HG03039 (cell line): ENCODE data around the gene TTLL13.
"Not testable (repeated sequence)": the region's sequence is repeated elsewhere in the genome, so short reads cannot be mapped to it uniquely, and the experiment has no call there.

Experiments
- ATAC-seq: cut with Tn5 transposase; IDR thresholded peaks from one replicate; pipeline ENCODE4 v1.9.1; 2021; ENCODE audit warnings: mild to moderate bottlenecking, moderate library complexity; ENCODE audit not compliant: unreplicated experiment

TTLL13 gene

DNA sequence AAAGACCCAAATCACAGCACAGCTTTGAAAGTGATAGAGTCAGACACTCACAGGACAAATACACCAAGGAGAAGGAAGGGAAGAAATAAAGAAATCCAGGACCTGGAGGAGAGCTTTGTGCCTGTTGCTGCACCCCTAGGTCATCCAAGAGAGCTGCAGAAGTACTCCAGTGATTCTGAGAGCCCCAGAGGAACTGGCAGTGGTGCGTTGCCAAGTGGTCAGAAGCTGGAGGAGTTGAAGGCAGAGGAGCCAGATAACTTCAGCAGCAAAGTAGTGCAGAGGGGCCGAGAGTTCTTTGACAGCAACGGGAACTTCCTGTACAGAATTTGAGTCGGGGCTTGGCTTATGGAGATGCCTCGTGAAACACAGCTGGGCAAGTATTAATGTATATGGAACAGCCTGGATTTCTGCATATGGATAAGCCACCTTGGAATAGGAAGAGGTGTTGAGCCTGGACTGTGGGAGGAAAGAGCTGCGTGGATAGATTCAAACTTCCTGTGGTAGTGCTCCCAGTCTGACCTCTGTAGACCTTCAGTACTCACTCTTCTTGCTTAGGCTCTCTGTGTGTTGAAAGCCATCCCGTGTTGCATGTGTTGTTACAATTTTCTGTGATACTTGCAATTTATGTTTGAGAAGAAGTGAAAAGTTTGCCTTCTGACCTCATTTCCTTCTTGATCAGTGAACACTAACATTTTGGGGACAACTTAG lies 22.3 kb downstream of the TTLL13 start:
- ATAC-seq, result no peak

DNA sequence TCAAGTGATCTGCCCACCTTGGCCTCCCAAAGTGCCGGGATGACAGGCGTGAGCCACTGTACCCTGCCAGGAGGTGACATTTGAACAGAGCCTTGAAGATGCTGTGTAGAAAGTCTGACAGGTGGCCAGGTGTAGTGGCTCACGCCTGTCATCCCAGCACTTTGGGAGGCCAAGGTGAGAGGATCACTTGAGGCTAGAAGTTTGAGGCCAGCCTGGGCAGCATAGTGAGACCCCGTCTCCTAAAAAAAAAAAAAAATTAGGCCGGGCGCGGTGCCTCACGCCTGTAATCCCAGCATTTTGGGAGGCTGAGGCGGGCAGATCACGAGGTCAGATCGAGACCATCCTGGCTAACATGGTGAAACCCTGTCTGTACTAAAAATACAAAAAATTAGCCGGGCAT lies 29.1 kb downstream of the TTLL13 start:
- ATAC-seq, result not testable (repeated sequence)

DNA sequence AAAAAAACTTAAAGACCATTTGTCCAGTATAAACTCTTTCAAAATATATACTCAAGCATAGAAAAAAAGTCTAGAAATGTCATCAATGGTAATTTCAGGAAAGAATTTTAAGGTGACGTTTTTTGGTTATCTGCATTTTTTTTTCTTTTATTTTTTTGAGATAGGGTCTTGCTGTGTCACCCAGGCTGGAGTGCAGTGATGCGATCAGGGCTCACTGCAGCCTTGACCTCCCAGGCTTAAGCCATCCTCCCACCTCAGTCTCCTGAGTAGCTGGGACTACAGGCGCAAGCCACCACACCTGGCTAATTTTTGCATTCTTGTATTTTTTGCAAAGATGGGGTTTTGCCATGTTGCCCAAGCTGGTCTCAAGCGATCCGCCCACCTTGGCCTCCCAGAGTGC lies 31.4 kb downstream of the TTLL13 start:
- ATAC-seq, result not testable (repeated sequence)

DNA sequence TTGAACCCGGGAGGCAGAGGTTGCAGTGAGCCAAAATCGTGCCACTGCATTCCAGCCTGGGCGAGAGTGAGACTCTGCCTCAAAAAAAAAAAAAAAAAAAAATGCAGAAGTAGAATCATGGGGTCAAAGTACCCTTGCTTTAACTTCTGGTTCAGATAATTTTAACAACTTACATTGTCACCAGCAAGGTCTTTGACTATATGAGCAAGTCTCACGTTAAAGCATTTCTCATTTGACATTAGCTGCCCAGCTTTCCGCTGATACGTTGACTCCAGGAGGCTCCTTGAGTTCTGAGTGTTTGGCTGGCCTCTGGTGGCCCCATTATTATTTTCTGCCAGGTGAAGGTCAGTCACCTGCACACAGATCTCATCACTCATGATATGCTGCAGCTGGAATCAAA lies 32.3 kb downstream of the TTLL13 start:
- ATAC-seq, result not testable (repeated sequence)

DNA sequence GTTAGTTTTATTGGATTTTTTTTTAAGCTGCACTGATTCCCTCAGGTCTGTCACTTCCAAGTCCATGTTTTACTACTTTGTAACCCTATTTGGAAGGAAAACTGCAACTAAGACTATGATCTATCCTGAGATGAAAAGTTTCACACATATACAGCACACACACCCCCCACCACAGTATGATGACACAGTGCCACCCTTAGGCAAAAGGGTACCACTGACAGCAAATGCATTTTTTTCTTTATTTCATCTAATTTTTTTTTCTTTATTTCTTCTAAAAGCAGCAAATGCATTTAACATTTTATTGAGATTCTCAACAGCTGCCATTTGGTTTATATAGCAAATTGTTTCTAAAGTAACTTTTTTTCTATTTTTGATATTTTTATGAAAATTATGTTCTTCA lies 37.3 kb downstream of the TTLL13 start:
- no peak for ATAC-seq

DNA sequence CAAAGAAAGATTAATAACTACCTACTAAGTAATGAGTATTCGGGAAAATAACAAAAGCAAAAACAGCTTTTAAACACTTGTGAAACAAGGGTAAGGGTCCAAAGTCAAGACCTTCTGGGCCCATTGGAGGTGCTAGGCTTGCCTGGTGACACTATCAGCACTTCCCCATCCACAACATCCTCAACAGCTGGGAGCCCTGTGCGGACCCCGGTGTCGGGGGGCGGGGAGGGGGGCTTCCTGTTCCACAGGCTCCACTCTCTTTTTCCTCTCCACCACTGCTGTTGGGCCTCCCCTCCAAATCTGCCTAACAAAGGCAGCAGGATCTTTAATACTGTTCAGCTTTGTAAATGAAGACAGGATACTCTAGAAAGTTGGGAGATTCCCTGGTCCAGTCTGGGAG lies 37.7 kb downstream of the TTLL13 start:
- ATAC-seq, result no peak

DNA sequence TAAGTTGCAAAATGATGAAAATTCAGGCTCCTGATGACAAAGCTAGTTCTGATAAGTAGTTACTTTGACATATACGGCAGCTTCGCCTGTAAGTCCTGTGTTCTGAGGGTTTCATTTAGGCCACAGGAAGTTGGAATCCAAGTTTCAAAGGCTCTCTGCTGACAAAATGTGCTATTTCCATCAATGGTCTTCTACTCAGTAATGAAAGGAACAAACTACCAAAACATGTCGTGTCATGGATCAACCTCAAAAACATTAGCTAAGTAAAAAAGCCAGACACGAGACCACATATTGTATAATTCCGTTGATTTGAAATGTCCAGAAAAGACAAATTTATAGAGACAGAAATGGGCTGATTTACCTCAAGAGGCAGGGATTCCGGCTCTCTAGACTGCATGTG lies 38.6 kb downstream of the TTLL13 start:
- ATAC-seq, result no peak

DNA sequence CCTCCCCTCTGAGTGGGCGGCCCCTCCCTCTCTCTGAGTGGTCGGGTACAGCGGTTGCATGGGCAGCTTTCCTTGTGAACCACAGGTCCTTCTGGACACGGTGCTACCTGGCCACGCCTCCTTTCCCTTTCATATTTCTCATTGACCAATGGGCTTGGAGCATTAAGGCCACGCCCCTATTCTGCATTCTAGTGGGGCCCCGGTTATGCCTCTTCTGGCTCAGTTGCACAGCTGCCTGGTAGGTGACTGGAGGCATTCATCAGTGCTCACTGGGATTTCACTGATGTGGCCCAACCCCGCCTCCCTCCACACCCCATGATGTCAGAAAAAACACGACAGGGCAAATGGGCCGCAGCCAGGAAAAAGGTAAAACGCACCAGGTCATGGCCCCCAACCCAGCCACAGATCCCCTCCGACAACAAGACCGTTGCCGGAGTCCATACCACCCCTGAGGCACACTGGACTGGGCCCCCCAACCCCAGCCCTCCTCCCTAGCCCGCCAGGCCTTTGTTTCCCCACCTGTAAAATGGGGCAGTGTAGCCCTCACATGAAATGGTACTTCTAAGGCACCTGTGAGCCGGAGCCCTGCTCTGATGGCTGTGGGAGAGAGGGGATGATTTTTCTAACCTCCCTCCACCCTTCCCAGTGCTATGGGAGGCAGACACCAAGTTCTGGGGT lies 42.5 kb downstream of the TTLL13 start:
- ATAC-seq, result no peak

DNA sequence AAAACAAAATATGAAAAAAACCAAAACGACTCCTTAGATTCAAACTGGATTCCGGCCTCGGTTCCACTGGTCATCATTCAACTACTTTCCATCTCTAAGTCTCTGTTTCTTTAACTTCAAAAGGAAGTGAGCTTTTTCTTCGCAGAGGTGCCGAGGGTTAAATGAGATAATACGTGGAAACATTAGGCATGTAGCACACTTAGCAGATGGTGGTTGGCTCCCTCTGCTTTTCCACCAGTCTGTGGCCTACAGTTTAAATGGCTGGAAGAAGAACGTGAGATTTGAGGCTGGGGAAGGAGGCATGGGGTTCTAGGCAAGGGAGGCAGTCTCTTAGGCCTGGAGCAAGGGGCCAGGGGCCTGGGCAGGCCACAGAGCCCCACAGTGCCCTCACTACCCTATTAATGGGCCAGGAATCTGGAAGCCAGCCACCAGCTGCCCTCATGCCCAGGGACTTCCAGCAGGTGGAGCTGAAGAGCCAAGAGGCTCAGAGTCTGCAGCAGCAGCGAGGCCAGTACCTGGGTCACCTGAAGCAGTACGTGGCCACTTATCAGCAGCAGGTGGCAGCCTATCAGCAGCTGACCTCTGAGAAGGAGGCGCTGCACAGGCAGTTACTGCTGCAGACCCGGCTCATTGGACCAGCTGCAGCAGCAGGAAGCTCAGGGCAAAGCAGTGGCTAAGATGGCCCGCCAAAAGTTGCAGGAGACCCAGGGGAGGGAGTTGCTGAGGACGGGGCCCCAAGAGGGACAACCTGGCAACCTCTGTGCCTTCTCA lies 43.9 kb downstream of the TTLL13 start:
- ATAC-seq, result not testable (repeated sequence)

DNA sequence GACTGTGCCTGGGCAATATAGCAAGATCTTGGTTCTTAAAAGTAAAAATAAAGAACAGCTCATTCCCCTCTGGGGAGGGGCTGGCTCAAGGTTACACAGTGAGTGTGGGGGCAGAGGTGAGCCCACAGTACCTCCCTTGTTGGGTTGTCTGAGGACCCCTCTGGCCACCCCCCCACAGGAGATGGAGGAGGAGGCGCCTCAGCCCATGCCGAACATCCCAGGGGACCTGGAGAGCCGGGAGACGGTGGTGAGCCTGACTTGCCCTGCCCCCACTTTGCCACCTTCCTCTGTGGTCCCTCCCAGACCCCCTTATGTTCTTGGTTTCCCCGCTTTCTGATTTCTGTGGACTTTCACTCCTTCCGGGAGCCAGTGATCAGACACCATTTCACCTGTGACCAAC lies 44.8 kb downstream of the TTLL13 start:
- no peak for ATAC-seq

DNA sequence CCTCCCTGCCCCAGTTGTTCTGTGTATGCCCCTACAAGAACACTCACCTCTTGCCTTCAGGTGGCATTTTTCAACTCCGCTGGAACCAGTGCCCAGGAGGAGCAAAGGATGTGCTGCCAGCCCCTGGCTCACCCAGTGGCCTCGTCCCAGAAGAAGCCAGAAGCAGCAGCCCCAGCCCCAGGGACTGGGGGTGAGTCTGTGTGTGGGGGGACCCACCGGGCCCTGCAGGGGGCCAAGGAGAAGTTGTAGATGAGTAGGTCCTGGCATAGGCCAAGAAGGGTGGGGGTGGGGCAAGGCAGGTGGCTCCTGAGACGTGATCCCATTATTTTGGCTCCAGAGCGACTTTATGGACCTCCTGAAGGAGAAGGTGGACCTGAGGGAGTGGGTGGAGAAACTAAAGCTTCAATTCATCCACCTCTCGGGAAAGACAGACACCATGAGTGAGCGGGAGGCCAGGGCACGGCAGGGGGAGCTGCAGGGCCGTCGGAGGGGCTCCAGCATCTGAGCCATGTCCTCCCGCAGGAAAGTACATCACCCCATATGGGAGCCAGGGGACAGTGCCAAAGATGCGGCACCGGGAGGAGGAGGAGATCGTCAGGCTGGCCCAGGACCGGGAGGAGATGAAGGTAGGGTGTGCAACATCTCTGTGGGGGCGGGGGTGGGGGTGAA lies 45.4 kb downstream of the TTLL13 start:
- ATAC-seq, result no peak

DNA sequence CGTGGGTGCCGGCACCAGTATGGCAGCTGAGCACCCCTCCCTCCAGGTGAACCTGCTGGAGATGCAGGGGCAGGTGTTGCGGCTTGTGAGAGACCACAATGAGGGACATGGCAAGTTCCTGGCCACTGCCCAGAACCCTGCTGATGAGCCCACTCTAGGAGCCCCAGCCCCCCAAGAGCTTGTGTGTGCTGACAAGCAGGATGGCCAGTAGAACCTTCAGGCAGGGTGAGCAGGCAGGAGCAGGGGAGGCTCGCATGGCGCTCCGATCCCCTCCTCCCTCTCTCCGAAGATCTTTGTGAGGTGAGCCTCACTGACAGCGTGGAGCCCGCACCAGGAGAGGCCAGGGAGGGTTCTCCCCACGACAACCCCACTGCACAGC lies 45.9 kb downstream of the TTLL13 start:
- ATAC-seq, result no peak

DNA sequence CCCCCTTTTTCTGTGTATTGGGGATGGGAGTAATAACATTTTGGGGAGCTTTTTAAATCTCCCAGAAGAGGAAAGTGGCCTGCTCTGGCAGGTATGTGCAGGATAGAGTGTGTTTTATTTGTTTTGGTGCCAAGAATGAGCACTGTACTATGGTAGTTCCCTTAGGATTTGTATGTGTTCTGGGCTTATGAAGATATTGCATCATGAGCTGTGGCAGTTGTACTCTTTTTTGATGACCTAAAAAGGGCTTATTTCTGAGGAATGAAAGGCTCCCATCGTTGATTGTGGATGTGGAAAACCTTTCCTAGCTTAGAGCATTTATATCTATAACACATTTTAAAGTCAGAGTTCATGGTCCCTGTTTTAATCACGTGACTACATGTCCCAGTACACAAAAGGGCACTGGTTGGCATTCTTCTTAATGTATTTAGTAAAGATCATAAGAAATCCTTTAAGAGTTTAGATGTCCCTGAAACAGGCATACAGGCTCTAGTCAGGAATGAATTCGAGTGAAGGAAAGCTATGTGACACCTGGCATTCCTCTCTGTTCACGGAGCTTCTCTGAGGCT lies 47.0 kb downstream of the TTLL13 start:
- not testable (repeated sequence) for ATAC-seq

DNA sequence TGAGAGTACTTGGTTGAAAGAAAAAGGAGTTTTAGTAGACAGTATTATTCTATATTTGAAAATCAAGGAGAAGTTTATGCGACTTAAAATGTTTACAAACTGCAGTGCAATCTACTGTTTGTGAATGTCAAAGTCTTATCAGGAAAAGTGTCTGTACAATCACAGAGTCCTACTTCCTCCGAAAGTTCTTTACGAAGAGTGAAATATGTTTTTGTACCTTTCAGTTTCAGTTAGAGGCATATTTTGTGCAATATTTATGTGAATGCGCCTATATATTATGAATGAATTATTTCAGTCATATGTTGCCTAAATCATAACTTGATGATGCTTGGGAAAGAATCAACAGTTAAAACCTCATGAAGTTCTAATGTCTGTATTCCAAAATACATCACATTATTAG lies 47.7 kb downstream of the TTLL13 start:
- no peak for ATAC-seq

DNA sequence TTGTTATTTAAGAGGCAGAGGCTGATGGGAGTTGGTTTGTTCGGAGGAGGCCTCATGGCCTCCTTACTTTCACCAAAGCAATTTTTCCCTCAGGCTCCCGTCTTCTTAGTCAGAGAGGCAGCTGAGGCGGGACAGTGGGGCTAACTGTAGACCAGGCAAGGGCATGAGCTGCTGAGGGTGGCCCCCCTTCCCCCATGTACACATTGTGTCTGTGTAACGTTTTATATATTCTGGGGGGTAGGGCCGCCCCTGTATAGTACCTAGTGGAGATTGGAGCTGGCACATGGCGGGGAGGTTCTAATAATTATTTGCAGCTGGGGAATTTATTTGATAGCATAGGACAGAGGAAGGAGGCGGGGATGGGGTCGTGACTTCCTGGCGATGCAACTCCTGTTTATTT lies 51.2 kb downstream of the TTLL13 start:
- ATAC-seq, result no peak

DNA sequence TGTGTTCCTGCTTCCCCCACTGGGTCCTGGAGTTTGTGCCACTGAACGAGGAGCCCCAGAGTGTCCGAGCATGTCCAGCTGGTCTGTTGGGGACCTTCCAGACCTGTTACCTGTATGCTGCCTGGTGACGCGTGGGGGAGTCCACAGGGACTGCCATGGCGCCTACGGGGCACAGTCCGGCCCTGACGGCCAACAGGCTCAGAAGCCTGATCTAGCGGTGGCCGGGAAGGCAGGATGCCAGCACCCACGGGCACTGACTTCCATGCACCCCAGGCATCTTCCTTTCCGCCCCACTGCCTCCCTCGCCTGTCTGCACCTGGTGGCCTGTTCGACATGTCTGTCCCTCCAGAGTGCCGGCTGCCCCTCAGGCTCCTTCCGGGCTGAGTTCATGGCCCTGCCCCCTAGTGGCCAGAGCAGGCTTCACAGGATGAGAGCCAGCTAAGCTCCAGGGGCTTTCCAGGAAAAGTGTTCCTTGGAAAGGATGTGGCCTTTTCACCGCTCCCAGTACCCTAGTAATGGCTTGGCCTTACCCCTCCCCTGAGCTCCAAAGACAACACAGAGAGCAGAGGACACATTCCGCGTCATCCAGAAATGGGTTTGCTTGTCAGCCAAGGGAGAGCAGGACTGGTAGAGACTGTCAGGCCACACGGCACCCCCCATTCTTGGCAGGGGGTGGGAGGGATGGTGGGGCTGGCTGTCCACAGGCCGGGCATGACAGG lies 51.8 kb downstream of the TTLL13 start:
- no peak for ATAC-seq

DNA sequence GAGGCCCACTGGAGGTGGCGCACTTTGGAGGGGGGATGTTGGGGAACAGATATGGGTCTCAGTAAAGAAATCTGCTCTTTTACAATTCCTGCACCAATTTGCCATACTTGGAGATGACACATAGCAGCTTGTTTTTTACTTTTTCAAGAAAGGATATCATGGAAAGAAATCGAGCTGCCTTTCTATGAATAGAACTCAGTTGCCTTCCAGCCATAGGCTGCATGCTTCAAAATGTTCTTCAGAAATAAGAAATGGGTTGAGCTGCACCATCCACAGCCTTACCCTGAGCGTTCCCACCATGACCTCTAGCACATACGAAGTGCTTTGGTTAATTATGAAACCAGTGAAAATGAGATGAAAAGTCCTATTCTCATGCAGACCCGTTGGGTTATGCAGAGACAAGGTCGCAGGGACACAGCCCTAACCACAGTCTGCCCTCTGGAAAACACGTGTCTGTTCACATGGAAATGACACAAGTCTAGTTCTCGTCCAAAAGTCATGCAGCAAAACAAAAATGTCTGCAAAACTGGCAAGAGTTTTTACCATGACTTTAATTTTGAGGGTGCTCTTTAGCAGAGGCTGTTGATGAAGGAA lies 52.4 kb downstream of the TTLL13 start:
- no peak for ATAC-seq

DNA sequence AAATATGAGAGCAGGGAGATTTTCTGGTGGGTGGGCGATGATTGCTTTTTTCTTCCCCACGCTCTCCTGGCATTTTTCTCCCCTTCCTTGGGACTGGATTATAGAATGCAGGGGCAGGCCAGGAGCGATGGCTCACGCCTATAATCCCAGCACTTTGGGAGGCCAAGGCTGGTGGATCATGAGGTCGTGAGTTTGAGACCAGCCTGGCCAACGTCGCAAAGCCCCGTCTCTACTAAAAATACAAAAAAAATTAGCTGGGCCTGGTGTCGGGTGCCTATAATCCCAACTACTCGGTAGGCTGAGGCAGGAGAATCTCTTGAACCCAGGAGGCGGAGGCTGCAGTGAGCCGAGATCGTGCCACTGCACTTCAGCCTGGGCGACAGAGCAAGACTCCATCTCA lies 56.0 kb downstream of the TTLL13 start:
- ATAC-seq, result not testable (repeated sequence)

DNA sequence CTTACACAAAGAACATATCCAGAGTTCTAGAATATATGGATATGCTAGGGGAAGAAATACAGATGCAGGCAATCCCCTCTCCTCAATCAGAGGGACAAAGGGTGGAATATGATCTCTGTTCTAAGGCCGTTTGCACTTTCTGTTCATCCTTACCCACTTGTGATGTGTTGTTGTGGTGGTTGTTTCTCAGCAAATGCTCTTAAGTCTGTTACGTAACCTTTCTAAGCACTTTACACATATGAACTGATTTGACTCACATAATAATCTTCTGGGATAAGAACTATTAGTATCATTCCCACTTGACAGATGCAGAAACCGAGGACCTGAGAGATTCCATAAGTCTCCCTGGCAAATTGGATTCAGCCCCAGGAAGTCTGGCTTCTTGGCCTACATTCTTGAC lies 56.6 kb downstream of the TTLL13 start:
- no peak for ATAC-seq

DNA sequence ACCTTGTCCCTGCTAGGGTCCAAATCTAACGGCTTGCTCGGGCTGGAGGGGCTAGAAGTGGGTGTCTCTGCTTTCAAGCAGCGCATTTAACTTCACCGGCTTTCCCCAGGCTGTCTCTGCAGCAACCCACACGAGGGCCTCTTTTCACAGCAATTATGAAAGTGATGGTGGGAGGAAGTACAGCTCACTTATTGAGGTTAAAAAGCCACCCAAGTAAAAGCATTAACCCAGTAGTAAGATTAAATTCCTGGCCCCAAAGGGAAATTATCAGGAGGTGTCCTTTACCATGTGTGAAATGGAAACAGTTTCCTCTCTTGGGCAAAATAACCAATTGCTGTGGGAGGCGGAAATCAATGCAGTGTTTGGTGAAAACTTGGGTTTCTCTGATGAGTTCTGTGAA lies 57.2 kb downstream of the TTLL13 start:
- ATAC-seq, result peak; percentile 70
